ENCODE data around the gene CASZ1. TPM values are rescaled to one million over a fixed set of nuclear protein-coding genes. Genes with fewer than 3 reads are reported as not detected.

CASZ1 gene
- total and polyA plus RNA-seq, 2 donors (not counting 3 experiments of a cell fraction or from before 2014, with no cell fraction given): 1.5 to 5.2 TPM

DNA sequence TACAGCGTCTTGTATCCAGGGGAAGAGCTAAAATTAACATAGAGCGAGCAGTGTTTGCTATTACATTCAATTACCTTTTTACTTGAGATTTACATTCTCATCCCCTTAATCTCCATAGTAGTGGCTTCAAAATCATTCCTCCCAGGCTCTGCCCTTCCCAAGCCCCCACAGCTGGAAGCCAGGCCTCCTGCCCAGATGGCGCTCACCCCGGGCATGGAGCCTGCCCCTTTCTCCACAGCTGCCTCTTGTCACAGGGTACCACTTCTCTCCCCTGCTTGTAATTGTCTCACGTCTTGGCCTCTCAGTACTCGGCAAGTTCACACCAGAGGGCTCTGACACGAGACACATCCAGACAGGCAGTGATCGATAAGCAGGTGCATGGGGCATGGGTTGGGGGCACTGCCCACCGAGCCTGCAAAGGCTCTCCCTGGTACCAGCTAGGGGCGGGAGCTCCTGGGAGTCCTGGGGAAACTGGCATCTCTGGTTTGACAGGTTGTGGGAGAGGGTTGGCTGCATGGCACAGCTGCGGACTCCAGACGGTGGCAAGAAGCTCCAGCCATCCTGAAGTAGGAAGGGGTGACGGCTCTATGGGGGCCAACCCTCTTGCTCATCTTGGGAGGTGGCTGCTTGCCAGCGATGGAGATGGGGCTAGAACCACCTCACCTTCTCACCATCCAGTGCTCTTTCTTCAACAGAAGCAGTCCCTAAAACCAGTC, 20.1 kb downstream of the CASZ1 start:
- Histone ChIP-seq H3K79me2 (ENCODE audit: control insufficient read depth, insufficient read depth, low read length) (no peaks in the 10 kb centered on the region), H3K4me3 (replicated peaks in 1 of 3; ENCODE audit: insufficient read depth in 1 of 3, low read depth in 1 of 3, low read length in 3 of 3) (no peak overlapping the region), H3K36me3 (ENCODE audit: control insufficient read depth in 2 of 2, extremely low read depth in 1 of 2, insufficient read depth in 2 of 2, low read length in 2 of 2) (no peaks in the 10 kb centered on the region), H3K9me3 (replicated peaks; ENCODE audit: control insufficient read depth, insufficient read depth, low read length) (no peaks in the 10 kb centered on the region), H3K27ac (ENCODE audit: insufficient read depth, low read depth, low read length) (no peak overlapping the region), H3K4me2 (ENCODE audit: insufficient read depth, low read length) (no peak overlapping the region), H4K20me1 (replicated peaks; ENCODE audit: control insufficient read depth, extremely low read depth, insufficient read depth, low read length) (no peaks in the 10 kb centered on the region), H2AFZ (ENCODE audit: low read depth, low read length) (no peak overlapping the region), H3K9me1 (replicated peaks; ENCODE audit: control insufficient read depth, extremely low read depth, insufficient read depth, low read length) (no peaks in the 10 kb centered on the region), H3K27me3 (ENCODE audit: control insufficient read depth in 2 of 2, insufficient read depth in 2 of 2, low read length in 2 of 2) (no peaks in the 10 kb centered on the region), H3K9ac (replicated peaks; ENCODE audit: extremely low read depth, insufficient read depth, low read length) (no peak overlapping the region), H3K4me1 (ENCODE audit: control insufficient read depth, extremely low read depth, insufficient read depth, low read length) (no peaks in the 10 kb centered on the region)
- BruUV-seq (replicated peaks): no TSS peak
- intact Hi-C loops (cut with micrococcal nuclease) (no loop called here), dilution Hi-C loops (cut with MboI; ENCODE audit: extremely low pct_ligation_motif_present, low sequenced_read_pairs) (no loop called here)
- TF ChIP-seq POLR2AphosphoS5 (IDR thresholded peaks at IDR 0.05; ENCODE audit: insufficient read depth, low read depth, low read length) (no peak), FOS (IDR thresholded peaks at IDR 0.05; ENCODE audit: borderline replicate concordance, insufficient read depth, low read length) (no peak), EZH2 (IDR thresholded peaks at IDR 0.05; ENCODE audit: borderline replicate concordance, low read depth, low read length, severe bottlenecking) (no peak), POLR2A (IDR thresholded peaks at IDR 0.05; ENCODE audit: low read depth, low read length) (no peak), JUN (IDR thresholded peaks at IDR 0.05; ENCODE audit: borderline replicate concordance, insufficient read depth, insufficient read length, low read depth) (no peak), GATA2 (IDR thresholded peaks at IDR 0.05; ENCODE audit: insufficient read depth, insufficient read length, low read depth, low read length) (no peak), MYC (IDR thresholded peaks at IDR 0.05; ENCODE audit: low read depth, low read length) (no peak)
- TF ChIP-seq, protein P1, sequence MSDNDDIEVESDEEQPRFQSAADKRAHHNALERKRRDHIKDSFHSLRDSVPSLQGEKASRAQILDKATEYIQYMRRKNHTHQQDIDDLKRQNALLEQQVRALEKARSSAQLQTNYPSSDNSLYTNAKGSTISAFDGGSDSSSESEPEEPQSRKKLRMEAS (IDR thresholded peaks at IDR 0.05; ENCODE audit: insufficient read depth, insufficient read length): no peak
- TF ChIP-seq, protein P2, sequence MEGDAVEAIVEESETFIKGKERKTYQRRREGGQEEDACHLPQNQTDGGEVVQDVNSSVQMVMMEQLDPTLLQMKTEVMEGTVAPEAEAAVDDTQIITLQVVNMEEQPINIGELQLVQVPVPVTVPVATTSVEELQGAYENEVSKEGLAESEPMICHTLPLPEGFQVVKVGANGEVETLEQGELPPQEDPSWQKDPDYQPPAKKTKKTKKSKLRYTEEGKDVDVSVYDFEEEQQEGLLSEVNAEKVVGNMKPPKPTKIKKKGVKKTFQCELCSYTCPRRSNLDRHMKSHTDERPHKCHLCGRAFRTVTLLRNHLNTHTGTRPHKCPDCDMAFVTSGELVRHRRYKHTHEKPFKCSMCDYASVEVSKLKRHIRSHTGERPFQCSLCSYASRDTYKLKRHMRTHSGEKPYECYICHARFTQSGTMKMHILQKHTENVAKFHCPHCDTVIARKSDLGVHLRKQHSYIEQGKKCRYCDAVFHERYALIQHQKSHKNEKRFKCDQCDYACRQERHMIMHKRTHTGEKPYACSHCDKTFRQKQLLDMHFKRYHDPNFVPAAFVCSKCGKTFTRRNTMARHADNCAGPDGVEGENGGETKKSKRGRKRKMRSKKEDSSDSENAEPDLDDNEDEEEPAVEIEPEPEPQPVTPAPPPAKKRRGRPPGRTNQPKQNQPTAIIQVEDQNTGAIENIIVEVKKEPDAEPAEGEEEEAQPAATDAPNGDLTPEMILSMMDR (IDR thresholded peaks at IDR 0.05; ENCODE audit: extremely low read depth in 1 of 2, insufficient read depth in 1 of 2, low read depth in 1 of 2, low read length in 2 of 2): no peak
- FAIRE-seq (no peak), DNase-seq (ENCODE audit: low read depth, low spot score) (no peak)
- POLR2A ChIA-PET: interaction anchor here (0.6 kb wide), 1 partner anchor 321 kb away, joined by 5 read pairs; no protein-coding TSS in a partner anchor
- CTCF ChIA-PET: no interaction called here
